ENCODE results near the gene EPS15.
A peak's percentile ranks its signal among the peaks of the same experiment; 100 is the strongest.
"Not testable (repeated sequence)": the region's sequence is repeated elsewhere in the genome, so short reads cannot be mapped to it uniquely, and the experiment has no call there.

Gene EPS15

DNA sequence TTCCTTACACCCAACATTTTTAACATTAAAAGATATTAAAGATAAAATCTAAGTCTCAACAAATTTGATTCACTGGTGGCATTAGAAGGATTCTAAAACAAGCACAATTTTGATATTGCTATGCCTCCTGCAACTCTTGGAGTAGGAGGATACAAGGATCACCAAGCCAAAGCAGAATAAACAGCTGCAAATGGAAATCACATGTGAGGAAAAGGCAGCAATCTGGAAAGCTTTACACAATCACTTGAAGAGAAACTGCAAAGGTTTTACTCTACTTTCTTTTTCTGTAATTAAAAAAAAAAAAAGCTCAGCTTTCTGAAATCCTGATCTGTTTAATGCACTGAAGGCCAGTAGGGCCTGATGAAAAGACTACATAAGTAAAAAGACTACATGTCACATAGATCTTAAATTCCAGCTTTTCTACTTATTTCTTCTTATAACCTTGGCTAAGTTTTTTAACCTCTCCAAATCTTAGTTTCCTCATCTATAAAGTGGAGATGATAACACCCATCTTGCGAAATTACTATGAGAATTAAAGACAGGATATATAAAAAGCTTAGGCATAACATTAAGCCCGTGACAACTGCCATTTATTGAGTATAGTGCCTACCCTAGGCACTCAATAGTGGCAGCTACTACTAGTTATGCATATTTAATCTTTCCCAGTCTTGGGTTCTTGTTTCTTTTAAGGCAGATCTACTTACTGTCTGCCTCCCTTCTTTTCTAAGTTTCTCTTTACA, 73.5 kb downstream of the EPS15 start:
- no peak overlapping the region for H3K9ac ChIP-seq
- H3K9me3 ChIP-seq, result no peaks in the 10 kb centered on the region
- H3K36me3 ChIP-seq, result peaks cover 37% of the 10 kb centered on the region
- no peak overlapping the region for H3K27ac ChIP-seq
- no peak overlapping the region for H3K4me2 ChIP-seq
- no peak for TF ChIP-seq Cebpa-rat (IDR thresholded peaks at IDR 0.05)
- no peaks in the 10 kb centered on the region for H4K20me1 ChIP-seq
- H3K27me3 ChIP-seq, result no peaks in the 10 kb centered on the region
- peaks cover 14% of the 10 kb centered on the region; the same call in 1 of the 2 replicates for H3K4me1 ChIP-seq
- no peak overlapping the region for H3K4me3 ChIP-seq

DNA sequence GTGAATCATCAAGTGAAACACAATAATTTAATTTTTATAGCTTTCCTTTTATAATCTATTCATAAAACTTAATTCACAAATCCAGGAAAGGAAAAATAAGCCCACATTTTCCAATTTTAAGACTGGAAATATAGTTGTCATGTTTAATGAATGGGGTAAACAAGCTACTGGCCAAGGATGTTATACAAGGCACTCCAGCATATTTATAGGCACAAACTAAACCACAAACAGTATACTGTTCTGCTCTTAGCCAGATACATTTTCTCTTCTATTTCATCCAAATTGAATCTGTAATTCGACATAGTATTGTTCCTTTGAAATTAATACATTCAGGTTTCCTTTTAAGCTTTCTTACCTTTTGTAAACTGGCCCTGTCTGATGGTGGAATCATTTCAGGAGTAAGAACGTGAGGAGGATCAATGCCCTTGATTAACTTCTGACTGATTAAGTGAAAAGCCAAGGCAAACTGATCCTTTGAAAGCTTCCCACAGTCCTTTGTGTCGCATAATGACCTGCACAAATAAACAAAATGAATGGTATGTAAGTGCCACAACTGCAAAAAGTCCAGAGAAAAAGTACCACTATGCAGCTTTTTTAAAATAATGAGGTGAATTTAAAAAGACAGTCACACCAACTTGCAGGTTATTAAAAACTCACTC, 74.4 kb downstream of the EPS15 start:
- peaks cover 36% of the 10 kb centered on the region for H3K36me3 ChIP-seq
- H3K4me3 ChIP-seq, result no peak overlapping the region
- no peak overlapping the region for H3K4me2 ChIP-seq
- H3K27ac ChIP-seq, result no peak overlapping the region
- no peaks in the 10 kb centered on the region for H3K27me3 ChIP-seq
- H3K4me1 ChIP-seq, result peaks cover 14% of the 10 kb centered on the region; the same call in 1 of the 2 replicates
- no peak overlapping the region for H3K9ac ChIP-seq
- H4K20me1 ChIP-seq, result no peaks in the 10 kb centered on the region
- TF ChIP-seq Cebpa-rat (IDR thresholded peaks at IDR 0.05), result no peak
- H3K9me3 ChIP-seq, result no peaks in the 10 kb centered on the region

- no peak overlapping the region for H3K27ac ChIP-seq
- TF ChIP-seq Cebpa-rat (IDR thresholded peaks at IDR 0.05), result no peak
- H4K20me1 ChIP-seq, result no peaks in the 10 kb centered on the region
- no peaks in the 10 kb centered on the region for H3K9me3 ChIP-seq
- no peak overlapping the region for H3K4me2 ChIP-seq
- peaks cover 14% of the 10 kb centered on the region; the same call in 1 of the 2 replicates for H3K4me1 ChIP-seq
- H3K4me3 ChIP-seq, result no peak overlapping the region
- no peak overlapping the region for H3K9ac ChIP-seq
- peaks cover 35% of the 10 kb centered on the region for H3K36me3 ChIP-seq
- no peaks in the 10 kb centered on the region for H3K27me3 ChIP-seq
Observed at GRCh38 chr1:51444096-51444495, 75.0 kb downstream of the EPS15 start.

GRCh38 chr1:51443555-51443954, 75.5 kb downstream of the EPS15 start:
- H3K4me2 ChIP-seq, result no peak overlapping the region

DNA sequence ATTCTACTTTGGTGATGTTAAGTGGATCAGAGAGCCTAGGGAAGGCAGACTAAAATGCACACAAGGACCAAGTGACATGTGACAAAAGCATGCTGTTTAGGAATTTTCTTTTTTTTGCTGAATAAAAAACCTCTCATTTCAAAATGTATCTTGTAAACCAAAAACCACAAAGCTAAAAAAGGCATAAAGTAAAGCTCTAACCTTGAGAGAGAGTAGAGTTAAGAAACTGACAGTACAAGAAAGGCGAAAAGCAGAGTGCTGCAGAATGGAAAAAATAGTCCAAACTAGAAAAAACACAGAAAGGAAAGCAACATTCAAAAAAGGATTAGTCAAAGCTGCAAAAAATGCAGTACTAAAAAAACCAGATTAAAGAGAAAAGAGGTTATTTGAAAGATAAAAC, 76.5 kb downstream of the EPS15 start:
- no peak overlapping the region for H3K9ac ChIP-seq
- no peaks in the 10 kb centered on the region for H4K20me1 ChIP-seq
- peaks cover 14% of the 10 kb centered on the region; the same call in 1 of the 2 replicates for H3K4me1 ChIP-seq
- 0 out of 2 replicates have a peak overlapping the region, but pooled peaks have one; percentile 4 for H3K4me2 ChIP-seq
- no peak overlapping the region for H3K27ac ChIP-seq
- H3K36me3 ChIP-seq, result peaks cover 37% of the 10 kb centered on the region
- no peaks in the 10 kb centered on the region for H3K27me3 ChIP-seq
- H3K4me3 ChIP-seq, result no peak overlapping the region
- TF ChIP-seq Cebpa-rat (IDR thresholded peaks at IDR 0.05), result no peak
- no peaks in the 10 kb centered on the region for H3K9me3 ChIP-seq

More at GRCh38 chr1:51443555-51443954, 75.5 kb downstream of the EPS15 start:
- Histone ChIP-seq H3K4me3 (no peak overlapping the region), H3K9me3 (no peaks in the 10 kb centered on the region), H3K27ac (no peak overlapping the region), H4K20me1 (no peaks in the 10 kb centered on the region), H3K4me1 (peaks cover 14% of the 10 kb centered on the region; the same call in 1 of the 2 replicates), H3K27me3 (no peaks in the 10 kb centered on the region), H3K36me3 (peaks cover 40% of the 10 kb centered on the region), H3K9ac (no peak overlapping the region)
- no peak for TF ChIP-seq Cebpa-rat (IDR thresholded peaks at IDR 0.05)

GRCh38 chr1:51442198-51442597, 76.9 kb downstream of the EPS15 start:
- Histone ChIP-seq H3K4me2 (no peak overlapping the region), H3K4me1 (peaks cover 14% of the 10 kb centered on the region; the same call in 1 of the 2 replicates), H3K27ac (no peak overlapping the region), H3K36me3 (peaks cover 37% of the 10 kb centered on the region), H3K4me3 (no peak overlapping the region), H4K20me1 (no peaks in the 10 kb centered on the region), H3K27me3 (no peaks in the 10 kb centered on the region), H3K9me3 (no peaks in the 10 kb centered on the region), H3K9ac (no peak overlapping the region)
- no peak for TF ChIP-seq Cebpa-rat (IDR thresholded peaks at IDR 0.05)

DNA sequence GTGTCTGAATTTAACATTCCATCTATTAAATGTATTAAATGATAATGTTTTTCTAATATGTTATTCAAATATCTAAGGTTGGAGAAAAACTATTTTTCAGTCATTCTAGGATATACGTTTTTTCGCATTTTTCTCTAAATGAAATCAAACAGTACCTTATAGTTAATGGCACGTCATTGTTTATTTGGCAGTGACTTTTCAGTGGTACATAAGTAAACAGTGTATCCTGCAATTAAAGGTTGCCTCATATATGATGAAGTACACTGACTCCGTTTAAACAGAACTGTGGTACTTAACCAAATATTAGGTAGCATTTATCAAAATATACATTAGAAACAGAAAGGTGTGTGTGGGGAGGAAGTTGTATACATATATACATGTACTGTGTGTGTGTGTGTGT, 79.2 kb downstream of the EPS15 start:
- no peaks in the 10 kb centered on the region for H3K9me3 ChIP-seq
- peaks cover 47% of the 10 kb centered on the region for H3K36me3 ChIP-seq
- no peaks in the 10 kb centered on the region for H4K20me1 ChIP-seq
- peaks cover 18% of the 10 kb centered on the region for H3K4me1 ChIP-seq
- no peak overlapping the region for H3K9ac ChIP-seq
- no peak overlapping the region for H3K4me2 ChIP-seq
- H3K4me3 ChIP-seq, result no peak overlapping the region
- TF ChIP-seq Cebpa-rat (IDR thresholded peaks at IDR 0.05), result no peak
- H3K27ac ChIP-seq, result no peak overlapping the region
- no peaks in the 10 kb centered on the region for H3K27me3 ChIP-seq

DNA sequence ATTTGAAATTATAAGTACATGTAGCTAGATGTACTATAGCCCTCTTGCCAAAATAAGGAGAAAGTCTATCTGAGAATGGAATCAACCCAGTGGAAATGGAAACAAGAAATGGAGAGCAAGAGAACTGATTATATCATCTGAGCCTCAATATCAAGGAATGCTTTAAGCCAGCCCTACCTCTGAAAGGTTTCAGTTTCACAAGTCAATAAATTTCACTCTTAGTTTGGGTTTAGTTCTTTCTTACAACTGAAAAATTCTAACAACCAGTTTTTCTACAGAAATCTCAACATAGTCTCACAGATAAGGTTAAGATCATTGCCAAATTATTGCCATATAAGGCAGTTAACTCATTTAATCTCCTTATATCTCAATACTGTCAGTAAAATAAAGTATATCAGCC, 80.0 kb downstream of the EPS15 start:
- TF ChIP-seq Cebpa-rat (IDR thresholded peaks at IDR 0.05), result no peak
- Histone ChIP-seq H3K27ac (no peak overlapping the region), H3K36me3 (peaks cover 46% of the 10 kb centered on the region), H3K9ac (no peak overlapping the region), H3K4me1 (peaks cover 23% of the 10 kb centered on the region), H3K4me3 (no peak overlapping the region), H3K4me2 (no peak overlapping the region), H4K20me1 (no peaks in the 10 kb centered on the region), H3K9me3 (no peaks in the 10 kb centered on the region), H3K27me3 (no peaks in the 10 kb centered on the region)

DNA sequence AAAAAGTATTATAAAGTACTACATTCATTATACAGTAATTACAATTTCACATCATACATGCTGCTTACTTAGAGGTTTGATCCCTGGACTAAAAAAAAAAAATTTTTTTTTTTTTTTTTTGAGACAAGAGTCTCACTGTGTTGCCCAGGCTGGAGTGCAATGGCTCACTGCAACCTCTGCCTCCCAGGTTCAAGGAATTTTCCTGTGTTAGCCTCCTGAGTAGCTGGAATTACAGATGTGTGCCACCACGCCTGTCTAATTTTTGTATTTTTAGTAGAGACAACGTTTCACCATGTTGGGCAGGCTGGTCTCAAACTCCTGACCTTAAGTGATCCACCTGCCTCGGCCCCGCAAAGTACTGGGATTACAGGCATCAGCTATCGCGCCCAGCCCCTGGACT, 81.7 kb downstream of the EPS15 start:
- H3K9ac ChIP-seq, H3K4me3 ChIP-seq, H3K27ac ChIP-seq, H3K9me3 ChIP-seq, H3K27me3 ChIP-seq, H3K4me2 ChIP-seq, H4K20me1 ChIP-seq: not testable (repeated sequence)
- H3K4me1 ChIP-seq, result peaks cover 24% of the 10 kb centered on the region
- peaks cover 41% of the 10 kb centered on the region for H3K36me3 ChIP-seq

- no peak for TF ChIP-seq Cebpa-rat (IDR thresholded peaks at IDR 0.05)
- Histone ChIP-seq H3K27ac (no peak overlapping the region), H3K36me3 (peaks cover 41% of the 10 kb centered on the region), H3K4me2 (no peak overlapping the region), H3K9me3 (no peaks in the 10 kb centered on the region), H3K4me3 (no peak overlapping the region), H3K9ac (no peak overlapping the region), H4K20me1 (no peaks in the 10 kb centered on the region), H3K27me3 (no peaks in the 10 kb centered on the region), H3K4me1 (peaks cover 36% of the 10 kb centered on the region)
Observed at GRCh38 chr1:51435878-51436277, 83.2 kb downstream of the EPS15 start.
